ENCODE measurements around the gene NEO1.

DNA sequence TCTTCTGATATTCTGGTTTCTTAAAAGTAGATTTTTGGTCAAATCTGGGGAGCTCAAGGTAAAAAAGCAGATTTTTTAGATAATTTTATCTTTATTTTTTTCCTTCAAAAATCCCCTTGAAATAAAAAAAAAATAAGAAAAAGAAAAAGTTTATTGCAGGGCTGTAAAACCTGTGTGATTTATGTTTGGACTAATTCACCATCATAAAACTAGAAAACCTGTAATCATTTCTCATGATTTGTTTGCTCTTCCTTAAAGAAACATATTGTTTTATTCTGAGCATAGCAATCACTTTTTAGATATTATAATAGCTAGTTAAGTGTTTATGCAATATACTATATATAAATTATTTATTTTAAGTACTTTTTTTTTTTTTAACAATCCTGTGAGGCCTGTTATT lies 68.0 kb downstream of the NEO1 start:
- TF ChIP-seq ZNF274 (CRISPR knock-in tag; IDR thresholded peaks at IDR 0.05), result no peak
- no peak for TF ChIP-seq ARID4A (CRISPR knock-in tag; IDR thresholded peaks at IDR 0.05; ENCODE audit: borderline replicate concordance)
- no peak for TF ChIP-seq MIER3 (CRISPR knock-in tag; IDR thresholded peaks at IDR 0.05; ENCODE audit: borderline replicate concordance)
- no peak for TF ChIP-seq MYC (CRISPR knock-in tag; IDR thresholded peaks at IDR 0.05; ENCODE audit: borderline replicate concordance)
- no peak for TF ChIP-seq HDAC2 (CRISPR knock-in tag; IDR thresholded peaks at IDR 0.05)
- TF ChIP-seq ZNF343 (CRISPR knock-in tag; IDR thresholded peaks at IDR 0.05), result no peak
- TF ChIP-seq HNRNPK (IDR thresholded peaks at IDR 0.05; ENCODE audit: low read depth, low read length, poor library complexity, severe bottlenecking), result no peak
- TF ChIP-seq JARID2 (CRISPR knock-in tag; IDR thresholded peaks at IDR 0.05; ENCODE audit: insufficient replicate concordance), result no peak
- TF ChIP-seq, protein P1, sequence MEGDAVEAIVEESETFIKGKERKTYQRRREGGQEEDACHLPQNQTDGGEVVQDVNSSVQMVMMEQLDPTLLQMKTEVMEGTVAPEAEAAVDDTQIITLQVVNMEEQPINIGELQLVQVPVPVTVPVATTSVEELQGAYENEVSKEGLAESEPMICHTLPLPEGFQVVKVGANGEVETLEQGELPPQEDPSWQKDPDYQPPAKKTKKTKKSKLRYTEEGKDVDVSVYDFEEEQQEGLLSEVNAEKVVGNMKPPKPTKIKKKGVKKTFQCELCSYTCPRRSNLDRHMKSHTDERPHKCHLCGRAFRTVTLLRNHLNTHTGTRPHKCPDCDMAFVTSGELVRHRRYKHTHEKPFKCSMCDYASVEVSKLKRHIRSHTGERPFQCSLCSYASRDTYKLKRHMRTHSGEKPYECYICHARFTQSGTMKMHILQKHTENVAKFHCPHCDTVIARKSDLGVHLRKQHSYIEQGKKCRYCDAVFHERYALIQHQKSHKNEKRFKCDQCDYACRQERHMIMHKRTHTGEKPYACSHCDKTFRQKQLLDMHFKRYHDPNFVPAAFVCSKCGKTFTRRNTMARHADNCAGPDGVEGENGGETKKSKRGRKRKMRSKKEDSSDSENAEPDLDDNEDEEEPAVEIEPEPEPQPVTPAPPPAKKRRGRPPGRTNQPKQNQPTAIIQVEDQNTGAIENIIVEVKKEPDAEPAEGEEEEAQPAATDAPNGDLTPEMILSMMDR (CRISPR knock-in tag; IDR thresholded peaks at IDR 0.05), result no peak
- no peak for TF ChIP-seq POLR2AphosphoS5 (IDR thresholded peaks at IDR 0.05; ENCODE audit: low read depth, low read length)
- no peak for TF ChIP-seq ZNF510 (CRISPR knock-in tag; IDR thresholded peaks at IDR 0.05; ENCODE audit: low read depth)
- no peak for TF ChIP-seq GLI4 (CRISPR knock-in tag; IDR thresholded peaks at IDR 0.05; ENCODE audit: borderline replicate concordance)
- TF ChIP-seq RAD51 (IDR thresholded peaks at IDR 0.05; ENCODE audit: borderline replicate concordance), result no peak
